T-helper 1 cell treated with Interleukin-12 subunit alpha and Interleukin-12 subunit beta and Interleukin-4 antibody, amounts not matched to agents 30 ng/mL and 1 ng/mL, for 36 hours (primary cell): Measurements from ENCODE around the gene RNF135. TPM values are rescaled to one million over a fixed set of nuclear protein-coding genes. Genes with fewer than 3 reads are reported as not detected.
"Not testable (repeated sequence)": the region's sequence is repeated elsewhere in the genome, so short reads cannot be mapped to it uniquely, and the experiment has no call there.

Experiments
- intact Hi-C: fragments of 100-400 bp; cut with micrococcal nuclease; formaldehyde crosslinking; loops from one replicate; pipeline ENCODE4 v1.15.1; 2024
- total RNA-seq: library from RNA; stranded (reverse); gene quantifications from 2 replicates; pipeline ENCODE4 v1.2.3, GENCODE V29; 2022

RNF135 gene
- total RNA-seq, 1 donor from 2014 or later: 8.3 TPM

GRCh38 chr17:30954046-30954830, 16.6 kb upstream of the RNF135 start:
- intact Hi-C loops: no loop called here

GRCh38 chr17:30956764-30957374, 14.0 kb upstream of the RNF135 start:
- intact Hi-C loops: no loop called here

- intact Hi-C loops: no loop called here
Observed at GRCh38 chr17:30957741-30958140, 13.1 kb upstream of the RNF135 start.

GRCh38 chr17:30958187-30958586, 12.7 kb upstream of the RNF135 start:
- intact Hi-C loops: no loop called here

GRCh38 chr17:30961209-30962188, 9.3 kb upstream of the RNF135 start:
- intact Hi-C loops: no loop called here

- intact Hi-C loops: not testable (repeated sequence)
Observed at GRCh38 chr17:30964312-30964711, 6.5 kb upstream of the RNF135 start.

- intact Hi-C loops: no loop called here
Observed at GRCh38 chr17:30964876-30965275, 6.0 kb upstream of the RNF135 start.

GRCh38 chr17:30965686-30966085, 5.2 kb upstream of the RNF135 start:
- intact Hi-C loops: no loop called here

- intact Hi-C loops: not testable (repeated sequence)
Observed at GRCh38 chr17:30967911-30968310, 2.9 kb upstream of the RNF135 start.

GRCh38 chr17:30969989-30970830, 629 bp upstream of the RNF135 start:
- intact Hi-C loops: loop anchor here (1.0 to 5.0 kb wide), 5 partner anchors 31 to 148 kb away; partner anchors contain the start of genes CRLF3, NF1 and TEFM

- intact Hi-C loops: no loop called here
Observed at GRCh38 chr17:30975042-30975820, 4.4 kb downstream of the RNF135 start.

GRCh38 chr17:30979919-30980318, 9.1 kb downstream of the RNF135 start:
- intact Hi-C loops: not testable (repeated sequence)

- intact Hi-C loops: no loop called here
Observed at GRCh38 chr17:30981531-30982519, 11.0 kb downstream of the RNF135 start.

GRCh38 chr17:30982855-30983254, 12.0 kb downstream of the RNF135 start:
- intact Hi-C loops: no loop called here

- intact Hi-C loops: no loop called here
Observed at GRCh38 chr17:30990458-30990857, 19.6 kb downstream of the RNF135 start.

GRCh38 chr17:30992551-30992950, 21.7 kb downstream of the RNF135 start:
- intact Hi-C loops: no loop called here

- intact Hi-C loops: no loop called here
Observed at GRCh38 chr17:30995347-30995746, 24.5 kb downstream of the RNF135 start.

- intact Hi-C loops: no loop called here
Observed at GRCh38 chr17:30996486-30996885, 25.6 kb downstream of the RNF135 start.

- intact Hi-C loops: no loop called here
Observed at GRCh38 chr17:30997270-30997669, 26.4 kb downstream of the RNF135 start.
